IPS DF 4.7 (cell line): ENCODE measurements around the gene PTCH2.
"Not testable (repeated sequence)": the region's sequence is repeated elsewhere in the genome, so short reads cannot be mapped to it uniquely, and the experiment has no call there.

Source experiments
- DNase-seq: peaks from one replicate; pipeline ENCODE4 v3.0.0-alpha.2; 2013; ENCODE audit warnings: low spot score; ENCODE audit errors: extremely low read depth

The PTCH2 gene

GRCh38 chr1:44803312-44804095 lies 39.5 kb downstream of the PTCH2 start:
- no peak for DNase-seq

- DNase-seq, result no peak
Observed at GRCh38 chr1:44803062-44803311, 40.1 kb downstream of the PTCH2 start.

DNA sequence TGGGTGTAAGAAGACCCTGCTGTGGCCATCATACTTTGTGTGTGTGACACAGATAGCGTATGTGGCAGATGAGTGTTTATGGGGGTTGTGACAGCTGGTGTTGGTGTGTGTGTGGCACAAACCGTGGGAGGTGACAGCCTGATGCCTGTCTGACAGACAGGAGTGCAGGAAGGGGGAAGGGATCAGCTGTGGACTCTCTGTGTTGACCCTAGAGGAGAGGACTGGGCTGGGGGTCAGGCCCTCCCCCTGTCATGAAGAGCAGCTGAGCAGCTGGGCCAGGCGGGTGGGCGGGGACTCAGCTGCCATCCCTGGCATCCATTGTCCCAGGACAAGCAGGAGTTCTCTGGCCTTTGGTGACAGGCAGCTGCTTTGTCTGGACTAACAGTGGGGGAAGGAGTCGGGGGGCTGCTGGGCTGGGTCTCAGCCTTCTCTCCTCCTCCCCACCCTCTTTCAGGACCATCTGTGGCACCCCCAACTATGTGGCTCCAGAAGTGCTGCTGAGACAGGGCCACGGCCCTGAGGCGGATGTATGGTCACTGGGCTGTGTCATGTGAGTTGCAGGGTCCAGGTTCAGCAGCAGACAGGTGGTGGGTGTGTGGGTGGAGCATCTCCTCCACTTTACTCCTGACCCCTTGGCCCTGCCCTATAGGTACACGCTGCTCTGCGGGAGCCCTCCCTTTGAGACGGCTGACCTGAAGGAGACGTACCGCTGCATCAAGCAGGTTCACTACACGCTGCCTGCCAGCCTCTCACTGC lies 40.6 kb downstream of the PTCH2 start:
- DNase-seq, result no peak

DNA sequence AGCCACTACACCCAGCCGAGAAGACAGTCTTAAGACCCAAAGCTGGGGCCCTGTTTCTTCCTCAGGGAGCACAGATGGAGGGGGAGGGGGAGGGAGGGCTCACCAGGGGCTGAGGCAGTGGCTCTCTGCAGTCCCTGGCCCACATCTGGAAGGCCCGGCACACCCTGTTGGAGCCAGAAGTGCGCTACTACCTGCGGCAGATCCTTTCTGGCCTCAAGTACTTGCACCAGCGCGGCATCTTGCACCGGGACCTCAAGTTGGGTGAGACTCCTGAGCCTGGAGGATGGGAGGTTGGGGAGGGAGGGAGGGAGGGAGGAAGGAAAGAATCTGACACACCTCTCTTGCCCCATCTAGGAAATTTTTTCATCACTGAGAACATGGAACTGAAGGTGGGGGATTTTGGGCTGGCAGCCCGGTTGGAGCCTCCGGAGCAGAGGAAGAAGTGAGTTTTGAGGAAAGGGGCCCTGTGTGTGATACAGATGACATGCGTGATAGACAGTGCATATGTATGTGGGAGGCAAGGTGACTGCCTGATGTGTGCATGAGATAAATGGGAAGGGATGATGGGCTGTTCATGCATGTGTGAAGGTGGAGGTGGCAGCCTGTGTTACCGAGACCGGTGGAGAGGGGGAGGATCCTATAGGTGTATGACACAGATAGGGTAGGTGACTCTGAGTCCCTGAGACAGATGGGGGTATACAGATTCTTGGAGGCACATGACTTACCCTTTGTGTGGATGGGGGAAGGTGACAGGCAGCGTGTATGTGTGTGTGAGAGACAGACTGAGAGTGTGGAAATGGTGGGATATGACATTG lies 41.4 kb downstream of the PTCH2 start:
- no peak for DNase-seq

GRCh38 chr1:44799770-44800584 lies 43.1 kb downstream of the PTCH2 start, which contains the start of gene PLK3:
TSS of gene PLK3 (plus strand) at chr1:44800377. CDS start at chr1:44800464, 87 bp downstream.
- peak; percentile 66 for DNase-seq

DNA sequence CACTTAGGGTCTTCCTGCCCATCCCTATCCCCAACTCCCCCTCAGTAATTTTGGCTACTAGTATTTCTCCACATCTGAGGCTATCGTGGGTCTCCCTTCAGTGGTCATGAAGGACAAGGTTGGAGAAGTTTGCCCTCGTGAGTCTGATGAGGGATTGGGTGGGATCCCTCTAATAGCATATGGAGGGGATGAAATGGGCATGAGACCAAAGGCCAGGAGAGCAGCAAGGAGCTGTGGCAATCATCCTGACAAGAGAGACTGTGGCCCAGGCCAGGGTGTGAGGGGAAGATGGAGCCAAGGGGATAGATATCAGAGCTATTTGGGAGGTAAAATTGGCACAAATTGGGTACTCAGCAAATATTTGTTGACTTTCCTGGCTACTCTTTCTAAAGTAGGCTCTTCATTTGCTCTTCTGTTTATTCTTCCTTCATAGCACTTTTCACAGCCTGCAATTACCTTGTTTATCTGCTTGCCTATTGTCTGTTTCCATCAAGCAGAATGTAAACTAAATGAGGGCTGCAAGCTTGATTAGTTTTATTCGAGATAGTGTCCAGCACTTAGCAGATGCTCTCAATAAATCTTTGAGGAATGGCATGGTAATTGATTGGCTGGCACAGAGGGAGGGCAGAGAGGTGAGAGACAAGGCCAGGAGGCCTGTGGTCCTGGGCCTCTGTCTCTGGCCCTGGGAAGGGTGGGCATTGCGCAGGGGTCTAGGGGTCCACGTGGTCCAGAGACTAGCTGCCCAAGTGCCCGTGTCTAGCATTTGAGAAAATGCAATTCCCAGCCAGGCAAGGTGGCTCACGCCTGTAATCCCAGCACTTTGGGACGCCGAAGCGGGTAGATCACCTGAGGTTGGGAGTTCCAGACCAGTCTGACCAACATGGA lies 44.3 kb downstream of the PTCH2 start:
- DNase-seq, result no peak

DNA sequence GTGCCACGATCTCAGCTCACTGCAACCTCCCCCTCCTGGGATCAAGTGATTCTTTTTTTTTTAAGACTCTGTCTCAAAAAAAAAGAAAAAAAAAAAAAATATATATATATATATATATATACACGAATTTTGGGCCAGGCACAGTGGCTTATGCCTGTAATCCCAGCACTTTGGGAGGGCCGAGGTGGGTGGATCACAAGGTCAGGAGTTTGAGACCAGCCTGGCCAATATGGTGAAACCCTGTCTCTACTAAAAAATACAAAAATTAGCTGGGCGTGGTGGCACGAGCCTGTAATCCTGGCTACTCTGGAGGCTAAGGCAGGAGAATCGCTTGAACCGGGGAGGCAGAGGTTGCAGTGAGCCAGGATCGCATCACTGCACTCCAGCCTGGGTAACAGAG lies 45.2 kb downstream of the PTCH2 start:
- not testable (repeated sequence) for DNase-seq

GRCh38 chr1:44792736-44793502 lies 50.1 kb downstream of the PTCH2 start:
- no peak for DNase-seq

DNA sequence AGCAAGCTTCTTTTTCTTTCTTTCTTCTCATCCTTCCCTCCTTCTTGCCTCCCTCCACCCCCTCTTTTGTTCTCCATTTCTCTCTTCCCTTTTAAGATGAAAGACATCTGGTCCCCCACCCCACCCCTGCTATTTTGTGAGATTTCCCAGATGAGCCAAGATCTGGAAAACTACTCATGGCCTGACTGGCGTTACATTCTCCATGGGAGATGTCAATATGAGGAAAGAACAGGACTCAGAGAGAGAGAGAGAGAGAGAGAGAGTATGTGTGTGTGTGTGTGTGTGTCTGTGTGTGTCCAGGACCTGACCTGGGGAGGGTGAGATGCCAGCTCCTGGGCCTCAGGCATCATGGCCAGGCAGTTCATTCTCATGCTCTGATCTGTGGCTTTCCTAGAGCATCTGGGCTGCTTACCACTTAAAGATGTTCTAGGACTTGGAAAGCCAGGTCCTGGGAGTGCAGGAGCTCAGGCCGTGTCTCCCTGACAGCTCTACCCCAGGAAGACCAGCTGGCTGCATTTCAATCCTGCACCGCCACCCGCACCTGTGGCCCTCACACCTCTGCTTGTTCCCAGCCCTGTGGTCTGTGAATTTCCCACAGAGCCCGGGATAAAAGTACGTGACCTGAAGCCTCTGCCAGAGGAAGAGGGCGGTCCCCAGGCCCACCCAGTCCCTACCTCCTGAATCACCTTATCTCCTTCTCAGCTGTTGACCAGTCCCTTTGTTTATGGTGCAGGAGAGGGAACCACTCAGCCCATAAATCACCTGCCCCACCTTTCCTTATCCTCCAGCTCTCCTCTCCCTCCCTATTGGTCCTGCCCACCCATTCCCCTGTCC lies 51.9 kb downstream of the PTCH2 start:
- DNase-seq, result no peak

GRCh38 chr1:44788120-44788860 lies 54.8 kb downstream of the PTCH2 start, which contains the start of gene BEST4:
TSS of gene BEST4 (minus strand) at chr1:44788170. CDS start at chr1:44787705, 465 bp downstream.
- DNase-seq, result no peak

DNA sequence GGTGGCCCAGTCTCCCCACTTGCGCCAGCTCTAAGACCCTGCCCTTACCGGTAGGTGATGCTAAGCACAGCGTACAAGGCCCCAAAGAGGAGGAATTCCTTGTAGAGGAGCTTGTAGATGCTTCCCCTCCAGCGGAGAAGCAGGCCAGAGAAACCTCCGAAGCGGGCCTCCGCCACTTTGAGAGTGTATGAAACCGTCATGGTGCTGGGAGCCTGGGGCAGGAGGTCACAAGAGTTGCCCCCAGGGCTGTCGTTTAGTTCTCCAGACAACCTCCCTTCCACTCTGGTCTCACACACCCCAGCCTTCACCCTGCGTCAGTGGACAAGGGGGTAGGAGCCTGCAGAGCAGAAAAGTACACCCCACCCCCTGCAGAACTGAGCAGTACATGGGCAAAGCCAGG lies 55.5 kb downstream of the PTCH2 start:
- no peak for DNase-seq

DNA sequence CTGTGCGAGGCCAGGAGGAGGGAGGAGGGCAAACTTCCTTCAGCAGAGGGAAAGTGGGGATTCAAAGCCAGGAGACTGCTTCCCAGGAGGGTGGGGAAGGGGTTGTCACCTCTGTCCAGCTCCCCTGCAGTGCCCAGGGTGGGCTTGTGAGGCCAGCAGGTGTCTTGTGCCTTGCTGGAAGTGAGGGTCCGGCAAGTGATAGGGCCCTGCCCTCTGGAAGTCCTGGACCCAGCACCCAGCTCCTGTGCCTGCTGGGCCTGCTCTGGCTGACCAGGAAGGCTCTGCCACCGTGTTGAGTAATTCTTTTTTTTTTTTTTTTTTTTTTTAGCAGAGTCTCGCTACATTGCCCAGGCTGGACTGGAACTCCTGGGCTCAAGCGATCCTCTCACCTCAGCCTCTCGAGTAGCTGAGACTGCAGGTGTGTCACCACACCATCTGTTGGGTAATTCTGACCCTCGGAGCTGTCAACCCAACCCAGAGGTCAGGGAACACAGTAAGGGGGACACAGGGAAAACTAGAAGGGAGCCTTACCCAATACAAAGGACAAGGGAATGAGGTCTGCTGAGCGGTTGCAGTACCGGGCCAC lies 56.1 kb downstream of the PTCH2 start:
- DNase-seq, result no peak

DNA sequence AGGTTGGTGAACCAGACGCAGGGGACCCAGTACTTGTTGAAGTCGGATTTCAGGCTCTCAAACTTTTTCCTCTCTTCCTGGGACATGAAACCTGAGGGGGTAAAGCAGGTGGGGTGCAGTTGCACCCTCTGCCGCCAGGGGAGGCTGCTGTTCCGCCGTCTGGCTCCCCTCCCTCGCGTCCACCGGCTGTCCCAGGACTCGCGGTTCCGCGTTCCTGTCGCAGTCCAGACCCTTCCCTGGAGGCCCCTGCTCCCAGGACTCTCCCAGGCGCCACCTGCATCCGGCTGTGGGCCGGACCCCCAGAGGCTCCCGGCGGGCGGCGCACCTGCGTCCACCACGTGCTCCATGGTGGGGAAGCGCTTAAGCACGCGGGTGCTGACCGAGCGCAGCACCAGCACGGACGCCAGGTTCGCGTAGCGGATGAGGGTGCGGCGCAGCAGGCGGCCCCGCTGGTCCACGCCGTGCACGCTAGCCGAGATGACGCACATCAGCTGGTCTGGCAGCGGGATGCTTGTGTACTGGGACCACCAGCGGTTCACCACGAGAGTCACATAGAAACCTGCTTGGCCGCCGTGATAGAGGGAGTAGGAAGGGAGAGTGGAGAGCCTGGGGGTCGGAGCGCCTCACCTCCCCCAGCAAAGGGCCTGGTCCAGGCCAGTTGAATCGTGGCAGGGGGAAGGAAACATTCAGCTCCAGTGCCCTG lies 56.8 kb downstream of the PTCH2 start:
- peak; percentile 75 for DNase-seq

DNA sequence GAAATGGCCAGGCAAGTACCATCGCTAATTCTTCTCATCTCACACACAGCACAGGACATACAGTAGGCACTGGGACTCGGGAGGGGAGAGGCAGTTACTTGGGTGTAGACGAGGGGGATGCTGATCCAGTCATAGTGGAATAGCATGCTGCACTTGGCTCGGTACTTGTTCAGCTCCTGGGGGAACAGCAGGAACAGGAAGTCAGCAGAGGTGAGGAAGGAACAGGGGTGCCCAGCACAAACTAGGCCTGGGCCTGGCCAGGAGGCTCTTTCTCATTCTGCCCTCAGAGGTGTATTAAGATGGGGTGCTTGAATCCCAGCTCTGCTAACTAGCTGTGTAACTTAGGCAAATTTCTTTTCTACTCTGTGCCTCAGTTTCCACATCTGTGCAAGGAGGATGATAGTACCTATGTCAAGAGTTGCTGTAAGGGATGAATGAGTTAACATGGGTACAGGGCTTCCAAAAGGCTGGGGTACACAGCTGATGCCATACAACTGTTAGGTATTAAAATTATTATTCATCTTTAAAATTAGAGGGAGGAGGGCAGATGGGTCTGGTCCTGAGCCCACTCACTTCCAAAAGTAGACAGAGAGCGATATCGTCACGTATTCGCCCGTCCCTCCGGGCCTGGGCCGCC lies 57.4 kb downstream of the PTCH2 start:
- no peak for DNase-seq

GRCh38 chr1:44785029-44785380 lies 58.0 kb downstream of the PTCH2 start:
- no peak for DNase-seq
